ENCODE measurements around the gene GAB2.

GAB2 gene

GRCh38 chr11:78210000-78210608, 207.5 kb downstream of the GAB2 start:
- DNase-seq (ENCODE audit: low read depth) = no peak
- no peak overlapping the region for H3K4me3 ChIP-seq (ENCODE audit: low read depth, low read length)
- TF ChIP-seq CTCF (conservative IDR thresholded peaks at IDR 0.05; ENCODE audit: low read depth, low read length) = no peak

- no peak overlapping the region for H3K4me3 ChIP-seq (ENCODE audit: low read depth, low read length)
- no peak for TF ChIP-seq CTCF (conservative IDR thresholded peaks at IDR 0.05; ENCODE audit: low read depth, low read length)
- DNase-seq (ENCODE audit: low read depth) = no peak
Observed at GRCh38 chr11:78209478-78209877, 208.1 kb downstream of the GAB2 start.

- TF ChIP-seq CTCF (conservative IDR thresholded peaks at IDR 0.05; ENCODE audit: low read depth, low read length) = no peak
- no peak overlapping the region for H3K4me3 ChIP-seq (ENCODE audit: low read depth, low read length)
- peak; percentile 17 for DNase-seq (ENCODE audit: low read depth)
Observed at GRCh38 chr11:78208257-78209165, 209.1 kb downstream of the GAB2 start.

GRCh38 chr11:78207532-78208256, 209.9 kb downstream of the GAB2 start:
- no peak for TF ChIP-seq CTCF (conservative IDR thresholded peaks at IDR 0.05; ENCODE audit: low read depth, low read length)
- H3K4me3 ChIP-seq (ENCODE audit: low read depth, low read length) = no peak overlapping the region
- no peak for DNase-seq (ENCODE audit: low read depth)

DNA sequence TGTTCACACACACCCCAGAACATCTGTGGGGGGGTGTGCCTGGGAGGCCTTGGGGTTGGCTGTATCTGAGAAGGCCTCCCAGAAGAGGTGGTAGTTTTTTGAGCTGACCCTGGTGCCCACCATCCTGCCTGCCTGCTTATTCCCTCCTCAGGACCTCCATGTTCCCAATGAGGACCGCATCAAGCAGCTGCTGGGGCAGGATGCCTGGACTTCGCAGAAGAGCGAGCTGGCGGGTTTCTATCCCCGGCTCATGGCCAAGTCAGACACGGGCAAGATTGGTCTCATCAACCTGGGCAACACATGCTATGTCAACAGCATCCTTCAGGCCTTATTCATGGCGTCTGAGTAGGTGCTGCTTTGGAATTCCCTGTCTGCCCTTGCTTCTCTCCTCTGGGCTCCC, 211.9 kb downstream of the GAB2 start:
- TF ChIP-seq CTCF (conservative IDR thresholded peaks at IDR 0.05; ENCODE audit: low read depth, low read length) = no peak
- no peak overlapping the region for H3K4me3 ChIP-seq (ENCODE audit: low read depth, low read length)
- DNase-seq (ENCODE audit: low read depth) = no peak

- H3K4me3 ChIP-seq (ENCODE audit: low read depth, low read length) = no peak overlapping the region
- TF ChIP-seq CTCF (conservative IDR thresholded peaks at IDR 0.05; ENCODE audit: low read depth, low read length) = no peak
- no peak for DNase-seq (ENCODE audit: low read depth)
Observed at GRCh38 chr11:78205256-78205655, 212.4 kb downstream of the GAB2 start.

Data from choroid plexus epithelial cell (primary cell).